Measurements from ENCODE around the gene ENOX2.

DNA sequence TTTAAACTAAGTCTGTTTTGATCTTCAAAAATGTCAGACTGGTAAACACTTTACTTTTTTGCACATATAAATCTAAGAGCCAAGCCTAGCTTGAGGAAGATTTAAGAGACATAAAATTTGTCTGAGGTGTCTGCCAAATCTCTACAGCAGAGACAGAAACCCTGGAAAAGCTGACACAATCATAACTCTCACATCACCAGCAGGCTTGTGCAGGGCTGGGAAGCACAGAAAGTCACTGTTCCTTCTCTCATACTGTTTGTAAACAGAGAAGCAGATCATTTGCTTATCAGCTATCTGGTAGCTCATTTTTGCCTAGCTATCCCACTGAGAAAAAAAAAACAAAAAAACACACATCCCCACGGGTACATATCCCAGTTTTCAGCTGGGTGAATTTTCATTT is 7.0 kb downstream of the ENOX2 start:
- TF ChIP-seq, protein P1, sequence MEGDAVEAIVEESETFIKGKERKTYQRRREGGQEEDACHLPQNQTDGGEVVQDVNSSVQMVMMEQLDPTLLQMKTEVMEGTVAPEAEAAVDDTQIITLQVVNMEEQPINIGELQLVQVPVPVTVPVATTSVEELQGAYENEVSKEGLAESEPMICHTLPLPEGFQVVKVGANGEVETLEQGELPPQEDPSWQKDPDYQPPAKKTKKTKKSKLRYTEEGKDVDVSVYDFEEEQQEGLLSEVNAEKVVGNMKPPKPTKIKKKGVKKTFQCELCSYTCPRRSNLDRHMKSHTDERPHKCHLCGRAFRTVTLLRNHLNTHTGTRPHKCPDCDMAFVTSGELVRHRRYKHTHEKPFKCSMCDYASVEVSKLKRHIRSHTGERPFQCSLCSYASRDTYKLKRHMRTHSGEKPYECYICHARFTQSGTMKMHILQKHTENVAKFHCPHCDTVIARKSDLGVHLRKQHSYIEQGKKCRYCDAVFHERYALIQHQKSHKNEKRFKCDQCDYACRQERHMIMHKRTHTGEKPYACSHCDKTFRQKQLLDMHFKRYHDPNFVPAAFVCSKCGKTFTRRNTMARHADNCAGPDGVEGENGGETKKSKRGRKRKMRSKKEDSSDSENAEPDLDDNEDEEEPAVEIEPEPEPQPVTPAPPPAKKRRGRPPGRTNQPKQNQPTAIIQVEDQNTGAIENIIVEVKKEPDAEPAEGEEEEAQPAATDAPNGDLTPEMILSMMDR (IDR thresholded peaks at IDR 0.05) = no peak
- TF ChIP-seq POLR2AphosphoS5 (IDR thresholded peaks at IDR 0.05) = no peak
- no peak for TF ChIP-seq EP300 (IDR thresholded peaks at IDR 0.05)

Data from gastroesophageal sphincter (tissue), 3 donors.